GM23248 (cell line): ENCODE measurements around the gene ABHD2. TPM values are rescaled to one million over a fixed set of nuclear protein-coding genes. Genes with fewer than 3 reads are reported as not detected.

ENCODE experiments used
- DNase-seq: peaks from one replicate; pipeline ENCODE4 v3.0.0-alpha.2; 2015
- H2AFZ ChIP-seq: fragments of 200-600 bp; sonication (generic); 2 replicates; pipeline ENCODE4 v1.6.1; 2016; ENCODE audit warnings: antibody characterized with exemption
- H3F3A ChIP-seq: fragments of 200-600 bp; sonication (generic); 2 replicates; pipeline ENCODE4 v1.6.1; 2016; ENCODE audit warnings: mild to moderate bottlenecking, antibody characterized with exemption, mixed run types; ENCODE audit not compliant: insufficient read depth
- H3K27ac ChIP-seq: fragments of 200-600 bp; sonication (generic); 2 replicates; pipeline ENCODE4 v1.5.1; 2016; ENCODE audit warnings: mild to moderate bottlenecking
- H3K27me3 ChIP-seq: fragments of 200-600 bp; sonication (generic); replicated peaks from 2 replicates; pipeline ENCODE4 v1.6.1; 2016; ENCODE audit warnings: mild to moderate bottlenecking; ENCODE audit not compliant: insufficient read depth
- H3K36me3 ChIP-seq: fragments of 200-600 bp; sonication (generic); 2 replicates; pipeline ENCODE4 v1.6.1; 2016; ENCODE audit warnings: low read depth, mild to moderate bottlenecking
- H3K4me1 ChIP-seq: fragments of 200-600 bp; sonication (generic); 2 replicates; pipeline ENCODE4 v1.6.1; 2016; ENCODE audit warnings: mild to moderate bottlenecking; ENCODE audit not compliant: insufficient read depth
- H3K4me2 ChIP-seq: fragments of 200-600 bp; sonication (generic); one replicate; pipeline ENCODE4 v1.6.1; 2016; ENCODE audit warnings: mild to moderate bottlenecking; ENCODE audit not compliant: unreplicated experiment
- H3K4me3 ChIP-seq: fragments of 200-600 bp; sonication (generic); 2 replicates; pipeline ENCODE4 v1.5.1; 2016; ENCODE audit warnings: mild to moderate bottlenecking
- H3K79me2 ChIP-seq: fragments of 200-600 bp; sonication (generic); 2 replicates; pipeline ENCODE4 v1.6.1; 2016; ENCODE audit warnings: mild to moderate bottlenecking; ENCODE audit not compliant: insufficient read depth
- H3K9ac ChIP-seq: fragments of 200-600 bp; sonication (generic); 2 replicates; pipeline ENCODE4 v1.6.1; 2016; ENCODE audit warnings: mild to moderate bottlenecking
- H3K9me2 ChIP-seq: fragments of 200-600 bp; sonication (generic); 2 replicates; pipeline ENCODE4 v1.6.1; 2016; ENCODE audit warnings: mixed run types, mild to moderate bottlenecking, moderate library complexity; ENCODE audit not compliant: insufficient read depth
- H3K9me3 ChIP-seq: fragments of 200-600 bp; sonication (generic); one replicate; pipeline ENCODE4 v1.6.1; 2017; ENCODE audit warnings: low read depth
- H4K20me1 ChIP-seq: fragments of 200-600 bp; sonication (generic); 2 replicates; pipeline ENCODE4 v1.6.0; 2016; ENCODE audit not compliant: insufficient read depth
- EZH2 ChIP-seq: fragments of 200-600 bp; sonication (generic); IDR thresholded peaks from 2 replicates; pipeline ENCODE4 v1.6.1; 2018; ENCODE audit warnings: antibody characterized with exemption, mild to moderate bottlenecking; ENCODE audit not compliant: insufficient read depth, poor library complexity, severe bottlenecking
- EZH2phosphoT487 ChIP-seq: fragments of 200-600 bp; sonication (generic); IDR thresholded peaks from 2 replicates; pipeline ENCODE4 v1.6.1; 2018; ENCODE audit warnings: antibody characterized with exemption, moderate library complexity, mild to moderate bottlenecking, low read depth; ENCODE audit not compliant: insufficient read depth
- WGBS, 2 experiments: methylation state at CpG; one replicate each; pipeline ENCODE4 v1.1.6; 2015 to 2017; ENCODE audit warnings: low lambda C conversion rate in 2 of 2, low coverage in 1 of 2; ENCODE audit errors: missing lambda C conversion rate in 2 of 2; 5-methylcytosine and 5-hydroxymethylcytosine counted together
- in situ Hi-C: fragments of 300-500 bp; cut with MboI; formaldehyde crosslinking; loops from 2 replicates; pipeline ENCODE4 v1.15.0; 2020
- polyA plus RNA-seq: library from polyadenylated mRNA; unstranded; fragments of >200 nt; fragmentation: Nextera tagmentation; extraction: Ambion mirVana; gene quantifications from 2 replicates; pipeline ENCODE4 v1.2.1, GENCODE V29; 2016
- total RNA-seq: library from RNA; depleted of rRNA; stranded (reverse); fragments of >200 nt; shearing (Covaris generic); gene quantifications from 2 replicates; pipeline ENCODE4 v1.2.3, GENCODE V29; 2014

ABHD2 gene
- total and polyA plus RNA-seq, 2 experiments from 2014 or later, result 17.6 to 24.2 TPM

DNA sequence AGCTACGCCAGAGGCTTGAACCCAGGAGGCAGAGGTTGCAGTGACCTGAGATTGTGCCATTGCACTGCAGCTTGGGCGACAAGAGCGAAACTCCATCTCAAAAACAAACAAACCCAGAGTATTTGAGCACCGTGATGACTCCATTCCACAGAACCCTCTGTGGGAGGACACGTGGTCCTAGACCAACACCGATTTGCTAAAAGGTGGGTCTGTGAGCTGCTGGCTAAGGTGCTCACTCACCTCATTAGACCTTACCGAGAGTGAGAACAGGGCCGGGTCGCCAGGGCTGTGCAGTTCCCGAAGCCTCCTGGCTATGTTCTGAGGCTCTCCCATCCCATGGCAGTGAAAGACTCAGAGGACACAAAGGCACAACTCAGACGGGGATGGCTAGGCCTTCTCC lies 17.9 kb downstream of the ABHD2 start:
- Histone ChIP-seq H3K9me3 (no peaks in the 10 kb centered on the region), H4K20me1 (no peaks in the 10 kb centered on the region), H3K9me2 (no peaks in the 10 kb centered on the region), H2AFZ (no peak overlapping the region), H3K4me1 (peaks cover 44% of the 10 kb centered on the region), H3K36me3 (no peaks in the 10 kb centered on the region), H3F3A (peaks cover 26% of the 10 kb centered on the region), H3K4me3 (no peak overlapping the region), H3K27ac (no peak overlapping the region), H3K79me2 (peaks cover 18% of the 10 kb centered on the region), H3K9ac (no peak overlapping the region), H3K27me3 (no peaks in the 10 kb centered on the region), H3K4me2 (no peak overlapping the region)
- 89 to 93% methylated on average over 11 of the region's 11 CpGs for WGBS, 2 experiments
- in situ Hi-C loops, result no loop called here
- no peak for TF ChIP-seq EZH2
- no peak for DNase-seq

DNA sequence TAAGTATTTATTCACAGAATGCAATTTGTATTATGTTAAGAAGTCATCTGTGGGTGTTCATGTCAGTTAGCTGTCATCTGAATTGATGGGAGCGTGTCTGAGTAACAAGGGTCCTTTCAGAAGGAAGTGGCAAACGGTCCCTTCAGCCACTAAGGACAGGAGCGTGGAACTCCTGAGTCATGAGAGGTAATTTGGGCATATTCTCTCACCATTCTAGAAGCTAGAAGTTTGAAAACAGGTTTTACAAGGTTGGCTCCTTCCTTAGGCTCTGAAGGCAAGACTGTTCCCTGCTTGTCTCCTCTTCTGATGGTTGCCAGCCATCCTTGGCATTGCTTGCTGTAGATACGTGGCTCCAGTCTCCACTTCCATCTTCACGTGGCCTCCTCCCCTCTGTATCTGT lies 19.7 kb downstream of the ABHD2 start:
- no peaks in the 10 kb centered on the region for H3K36me3 ChIP-seq
- in situ Hi-C loops, result no loop called here
- H2AFZ ChIP-seq, result no peak overlapping the region
- no peaks in the 10 kb centered on the region for H3K9me2 ChIP-seq
- no peak overlapping the region for H3K9ac ChIP-seq
- no peaks in the 10 kb centered on the region for H3K9me3 ChIP-seq
- H3K27me3 ChIP-seq, result no peaks in the 10 kb centered on the region
- DNase-seq, result no peak
- peaks cover 31% of the 10 kb centered on the region for H3F3A ChIP-seq
- H3K79me2 ChIP-seq, result peaks cover 10% of the 10 kb centered on the region; the same call in 1 of the 2 replicates
- H3K4me3 ChIP-seq, result no peak overlapping the region
- WGBS, 2 experiments, result 90 to 93% methylated on average over 5 of the region's 5 CpGs
- no peak for TF ChIP-seq EZH2
- TF ChIP-seq EZH2phosphoT487, result no peak
- no peak overlapping the region for H3K27ac ChIP-seq
- peaks cover 42% of the 10 kb centered on the region for H3K4me1 ChIP-seq
- no peak overlapping the region for H3K4me2 ChIP-seq
- no peaks in the 10 kb centered on the region for H4K20me1 ChIP-seq

DNA sequence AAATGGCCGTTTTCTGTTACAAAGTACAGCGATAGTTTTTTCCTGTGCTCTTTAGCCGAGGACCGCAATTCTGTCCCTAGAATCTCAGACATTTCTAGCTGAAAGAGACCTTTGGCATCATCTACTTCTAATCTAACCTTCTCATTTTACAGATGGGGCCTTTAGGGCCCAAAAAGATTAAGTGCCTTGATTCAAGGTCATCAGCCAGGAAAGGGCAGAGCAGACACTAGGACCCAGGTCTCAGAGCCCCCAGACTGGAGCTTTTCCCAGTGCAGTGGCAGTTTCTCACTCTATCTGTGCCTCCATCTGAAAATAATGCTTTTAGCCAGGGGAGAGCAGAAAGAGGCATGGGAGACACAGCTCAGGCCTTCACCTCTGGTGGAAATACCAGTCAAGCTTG lies 20.6 kb downstream of the ABHD2 start:
- no peaks in the 10 kb centered on the region for H3K9me3 ChIP-seq
- no peaks in the 10 kb centered on the region for H4K20me1 ChIP-seq
- 99 to 100% methylated on average over 4 of the region's 4 CpGs for WGBS, 2 experiments
- no peaks in the 10 kb centered on the region for H3K36me3 ChIP-seq
- in situ Hi-C loops, result no loop called here
- H3K4me2 ChIP-seq, result no peak overlapping the region
- H3K27me3 ChIP-seq, result no peaks in the 10 kb centered on the region
- no peak overlapping the region for H3K27ac ChIP-seq
- H3K4me3 ChIP-seq, result no peak overlapping the region
- no peak for DNase-seq
- TF ChIP-seq EZH2phosphoT487 (no peak), EZH2 (no peak)
- H3K4me1 ChIP-seq, result peaks cover 40% of the 10 kb centered on the region
- H2AFZ ChIP-seq, result no peak overlapping the region
- H3F3A ChIP-seq, result peaks cover 34% of the 10 kb centered on the region
- H3K79me2 ChIP-seq, result peaks cover 10% of the 10 kb centered on the region; the same call in 1 of the 2 replicates
- no peak overlapping the region for H3K9ac ChIP-seq
- H3K9me2 ChIP-seq, result no peaks in the 10 kb centered on the region

DNA sequence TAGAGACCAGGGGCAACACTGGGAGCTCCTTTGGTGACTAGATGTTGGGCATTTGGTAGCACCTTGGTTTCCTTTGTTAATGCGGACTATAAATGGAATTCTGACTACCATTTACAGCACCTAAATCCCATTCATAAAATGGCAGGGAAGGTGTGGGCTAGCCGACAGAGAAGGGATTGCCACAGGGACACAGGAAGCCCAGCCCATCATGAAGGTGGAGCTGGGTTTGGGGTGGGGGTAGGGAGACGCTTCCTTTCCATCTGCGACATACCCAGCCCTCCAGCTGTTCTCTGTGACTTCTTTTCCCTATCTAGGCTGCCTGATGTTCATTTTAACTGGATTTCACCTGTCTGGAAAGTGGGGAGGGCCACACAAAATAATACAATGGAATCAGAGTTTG lies 21.0 kb downstream of the ABHD2 start:
- Histone ChIP-seq H3K9me3 (no peaks in the 10 kb centered on the region), H2AFZ (no peak overlapping the region), H3K27me3 (no peaks in the 10 kb centered on the region), H3K9me2 (no peaks in the 10 kb centered on the region), H3K36me3 (no peaks in the 10 kb centered on the region), H3K4me3 (no peak overlapping the region), H3F3A (peaks cover 30% of the 10 kb centered on the region), H3K27ac (no peak overlapping the region), H3K4me2 (no peak overlapping the region), H4K20me1 (no peaks in the 10 kb centered on the region), H3K9ac (no peak overlapping the region), H3K4me1 (peaks cover 36% of the 10 kb centered on the region), H3K79me2 (peaks cover 10% of the 10 kb centered on the region; the same call in 1 of the 2 replicates)
- TF ChIP-seq EZH2phosphoT487 (no peak), EZH2 (no peak)
- 73% methylated on average over 4 of the region's 4 CpGs for WGBS, 2 experiments
- no peak for DNase-seq
- in situ Hi-C loops, result no loop called here

DNA sequence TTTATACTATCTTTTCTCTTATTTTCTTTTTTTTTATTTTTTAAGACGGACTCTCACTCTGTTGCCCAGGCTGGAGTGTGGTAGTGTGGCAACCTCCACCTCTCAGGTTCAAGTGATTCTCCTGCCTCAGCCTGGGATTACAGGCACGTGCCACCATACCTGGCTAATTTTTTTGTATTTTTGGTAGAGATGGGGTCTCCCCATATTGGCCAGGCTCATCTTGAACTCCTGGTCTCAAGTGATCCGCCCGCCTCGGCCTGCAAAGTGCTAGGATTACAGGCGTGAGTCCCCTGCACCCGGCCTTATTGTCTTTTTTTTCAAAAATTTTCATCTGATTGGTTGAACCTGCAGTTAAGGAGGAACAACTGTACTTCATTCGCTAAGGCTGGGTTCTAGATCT lies 21.8 kb downstream of the ABHD2 start:
- no peak overlapping the region for H3K4me2 ChIP-seq
- H3K27ac ChIP-seq, result no peak overlapping the region
- no peaks in the 10 kb centered on the region for H3K36me3 ChIP-seq
- no peak for TF ChIP-seq EZH2phosphoT487
- peaks cover 27% of the 10 kb centered on the region for H3K4me1 ChIP-seq
- in situ Hi-C loops, result no loop called here
- H3K27me3 ChIP-seq, result no peaks in the 10 kb centered on the region
- DNase-seq, result no peak
- no peaks in the 10 kb centered on the region for H3K9me2 ChIP-seq
- peaks cover 10% of the 10 kb centered on the region; the same call in 1 of the 2 replicates for H3K79me2 ChIP-seq
- no peak overlapping the region for H3K9ac ChIP-seq
- 98 to 99% methylated on average over 8 of the region's 8 CpGs for WGBS, 2 experiments
- H3K9me3 ChIP-seq, result no peaks in the 10 kb centered on the region
- H2AFZ ChIP-seq, result no peak overlapping the region
- peaks cover 22% of the 10 kb centered on the region for H3F3A ChIP-seq
- H3K4me3 ChIP-seq, result no peak overlapping the region
- no peaks in the 10 kb centered on the region for H4K20me1 ChIP-seq
